B cell (primary cell): ENCODE results near the gene FRMD6. TPM values are rescaled to one million over a fixed set of nuclear protein-coding genes. Genes with fewer than 3 reads are reported as not detected.

Source experiments
- ATAC-seq: fragments of 200-7000 bp; cut with Tn5 transposase; one replicate; pipeline ENCODE4 v1.10.0; 2021; ENCODE audit warnings: low read depth, mild to moderate bottlenecking, moderate number of reproducible peaks, moderate library complexity
- CTCF ChIA-PET: fragments of 350-600 bp; sonication (Branson Sonifier 250); formaldehyde crosslinking; loops from one replicate; lab custom pipeline; 2021; ENCODE audit warnings: antibody characterized with exemption, inconsistent platforms; lab: Charles Lee
- POLR2A ChIA-PET: fragments of 350-600 bp; sonication (Branson Sonifier 250); formaldehyde crosslinking; loops from one replicate; lab custom pipeline; 2021; ENCODE audit warnings: antibody characterized with exemption; lab: Charles Lee
- DNase-seq: peaks from one replicate; pipeline ENCODE4 v3.0.0; 2013
- H2AFZ ChIP-seq: 2 replicates; pipeline ENCODE4 v1.6.1; 2012; ENCODE audit warnings: mild to moderate bottlenecking, low read depth, low read length; ENCODE audit not compliant: insufficient read depth, poor library complexity, severe bottlenecking
- H3K27ac ChIP-seq, 2 donors: 1 replicate in 1 of 2; 2 replicates in 1 of 2; pipeline ENCODE4 v1.5.1; 2012 to 2013; ENCODE audit warnings: low read length in 2 of 2, mild to moderate bottlenecking in 2 of 2, moderate library complexity in 1 of 2
- H3K27me3 ChIP-seq, 4 experiments: fragments of 200-600 bp in 1 of 4; sonication (generic) in 1 of 4; replicated peaks in 1 of 4; 1 replicate in 2 of 4; 2 replicates in 2 of 4; pipeline versions ENCODE4 v1.6.1 to v1.7.0; 2013 to 2016; ENCODE audit warnings: low read length in 3 of 4, mild to moderate bottlenecking in 2 of 4, mixed read lengths in 1 of 4, moderate library complexity in 1 of 4; ENCODE audit not compliant: insufficient read depth in 4 of 4, control insufficient read depth in 3 of 4; ENCODE audit errors: control extremely low read depth in 1 of 4
- H3K36me3 ChIP-seq, 2 experiments: replicated peaks in 1 of 2; 1 replicate in 1 of 2; 2 replicates in 1 of 2; pipeline versions ENCODE4 v1.6.1 to v1.7.1; 2013; ENCODE audit warnings: low read length in 1 of 2; ENCODE audit not compliant: insufficient read depth in 2 of 2, control insufficient read depth in 1 of 2; ENCODE audit errors: control extremely low read depth in 1 of 2, extremely low read depth in 1 of 2
- H3K4me1 ChIP-seq, 2 donors: fragments of 200-600 bp in 1 of 2; sonication (generic) in 1 of 2; 1 replicate in 1 of 2; 2 replicates in 1 of 2; pipeline versions ENCODE4 v1.5.1 to v1.6.1; 2013 to 2017; ENCODE audit warnings: low read length in 2 of 2; ENCODE audit not compliant: control insufficient read depth in 2 of 2, insufficient read depth in 2 of 2
- H3K4me2 ChIP-seq: replicated peaks from 2 replicates; pipeline ENCODE3; 2012; ENCODE audit warnings: mild to moderate bottlenecking, low read depth, low read length; ENCODE audit not compliant: poor library complexity, severe bottlenecking
- H3K4me3 ChIP-seq, 5 experiments: fragments of 200-600 bp in 1 of 5; sonication (generic) in 1 of 5; 1 replicate in 3 of 5; 2 replicates in 2 of 5; pipeline versions ENCODE4 v1.5.1 to v1.7.0; 2011 to 2016; ENCODE audit warnings: low read length in 4 of 5, mild to moderate bottlenecking in 4 of 5, low read depth in 2 of 5, control low read depth in 1 of 5, moderate library complexity in 1 of 5; ENCODE audit not compliant: insufficient read depth in 1 of 5; ENCODE audit errors: control extremely low read depth in 1 of 5, extremely low read depth in 1 of 5
- H3K79me2 ChIP-seq: fragments of 200-600 bp; sonication (generic); one replicate; pipeline ENCODE4 v1.6.0; 2016; ENCODE audit warnings: low read length; ENCODE audit not compliant: control insufficient read depth, insufficient read depth
- H3K9ac ChIP-seq: fragments of 200-600 bp; sonication (generic); 2 replicates; pipeline ENCODE4 v1.6.1; 2017; ENCODE audit warnings: mild to moderate bottlenecking, low read length, moderate library complexity
- H3K9me3 ChIP-seq, 3 donors: one replicate each; pipeline versions ENCODE4 v1.6.1 to v1.7.1; 2013; ENCODE audit warnings: low read length in 2 of 3; ENCODE audit not compliant: control insufficient read depth in 2 of 3, insufficient read depth in 1 of 3; ENCODE audit errors: control extremely low read depth in 1 of 3
- H4K20me1 ChIP-seq: 2 replicates; pipeline ENCODE4 v1.6.0; 2012; ENCODE audit warnings: mild to moderate bottlenecking, low read length; ENCODE audit not compliant: insufficient read depth, control insufficient read depth, poor library complexity, severe bottlenecking
- H3K27ac Mint-ChIP-seq: one replicate; pipeline ENCODE4 v1.8.0; 2021; ENCODE audit warnings: mixed read lengths
- H3K27me3 Mint-ChIP-seq: one replicate; pipeline ENCODE4 v1.8.0; 2021; ENCODE audit warnings: mixed read lengths
- H3K4me1 Mint-ChIP-seq: one replicate; pipeline ENCODE4 v1.8.0; 2021; ENCODE audit warnings: mixed read lengths
- H3K4me3 Mint-ChIP-seq: one replicate; pipeline ENCODE4 v1.8.0; 2021; ENCODE audit warnings: mixed read lengths
- H3K9me3 Mint-ChIP-seq: one replicate; pipeline ENCODE4 v1.8.0; 2022; ENCODE audit warnings: mixed read lengths; ENCODE audit not compliant: insufficient read depth
- CTCF ChIP-seq: fragments of 200-600 bp; IDR thresholded peaks from one replicate; pipeline ENCODE4 v1.8.0; 2022; ENCODE audit warnings: antibody characterized with exemption, mild to moderate bottlenecking
- EZH2 ChIP-seq: IDR thresholded peaks from 2 replicates; pipeline ENCODE4 v1.6.1; 2012; ENCODE audit warnings: borderline replicate concordance, low read depth, mild to moderate bottlenecking, moderate library complexity, low read length; ENCODE audit not compliant: insufficient read depth, poor library complexity, severe bottlenecking
- whole genome bisulfite sequencing: methylation state at CpG from one replicate; pipeline ENCODE4 v1.1.5; 2013; ENCODE audit warnings: missing lambda C conversion rate; ENCODE audit not compliant: insufficient coverage; 5-methylcytosine and 5-hydroxymethylcytosine counted together
- intact Hi-C: fragments of 100-400 bp; cut with micrococcal nuclease; formaldehyde crosslinking; loops from one replicate; pipeline ENCODE4 v1.10.0; 2022
- polyA plus RNA-seq: library from polyadenylated mRNA; depleted of rRNA; stranded (reverse); fragments of >200 nt; gene quantifications from 2 replicates; pipeline ENCODE4 v1.2.3, GENCODE V29; 2012
- total RNA-seq, 2 donors: library from RNA; stranded (reverse); fragments of 120-200 nt in 1 of 2; gene quantifications; 1 replicate in 1 of 2; 2 replicates in 1 of 2; pipeline versions ENCODE4 v1.2.3 to v1.2.4, GENCODE V29; 2013 to 2022

Gene FRMD6
- total and polyA plus RNA-seq, 2 donors (not counting 1 experiment from before 2014, with no cell fraction given), result 0.03 to 0.30 TPM

GRCh38 chr14:51719955-51720354 lies 68.2 kb downstream of the FRMD6 start:
- no peaks in the 10 kb centered on the region for H3K27me3 Mint-ChIP-seq
- ATAC-seq, result no peak
- intact Hi-C loops, result no loop called here

DNA sequence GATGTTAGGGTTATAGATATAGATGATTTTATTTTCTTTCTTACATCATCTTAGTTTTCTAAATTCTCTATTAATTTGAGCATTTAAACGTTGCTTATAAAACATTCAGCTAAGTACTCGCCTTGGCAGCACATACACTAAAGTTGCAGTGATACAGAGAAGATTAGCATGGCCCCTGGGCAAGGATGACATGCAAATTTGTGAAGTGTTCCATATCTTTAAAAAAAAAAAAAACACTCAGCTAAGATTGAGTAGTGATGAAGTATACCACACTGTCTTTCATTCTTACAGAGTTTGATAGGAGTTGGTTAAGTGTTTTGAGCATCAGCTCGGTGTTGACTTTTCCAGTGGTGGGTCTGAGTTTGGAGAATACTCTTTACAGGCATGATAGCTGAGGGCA lies 72.3 kb downstream of the FRMD6 start:
- TF ChIP-seq CTCF (no peak), EZH2 (no peak)
- Mint-ChIP-seq H3K4me1 (peaks cover 5% of the 10 kb centered on the region), H3K27me3 (peaks cover under 1% of the 10 kb centered on the region), H3K9me3 (no peaks in the 10 kb centered on the region), H3K4me3 (no peak overlapping the region), H3K27ac (no peak overlapping the region)
- ATAC-seq (no peak), DNase-seq (no peak)
- intact Hi-C loops, result no loop called here
- CTCF ChIA-PET, result no interaction called here
- H3K4me2 ChIP-seq, result no peak overlapping the region
- no peak overlapping the region for H2AFZ ChIP-seq
- no peaks in the 10 kb centered on the region for H3K9me3 ChIP-seq
- H3K36me3 ChIP-seq, result no peaks in the 10 kb centered on the region
- POLR2A ChIA-PET, result no interaction called here
- H3K9ac ChIP-seq, result no peak overlapping the region
- no peaks in the 10 kb centered on the region for H3K79me2 ChIP-seq
- no CpG with 5 or more reads among the region's 3 CpGs for WGBS
- no peaks in the 10 kb centered on the region for H4K20me1 ChIP-seq
- no peaks in the 10 kb centered on the region for H3K4me1 ChIP-seq
- no peaks in the 10 kb centered on the region for H3K27me3 ChIP-seq
- H3K4me3 ChIP-seq, result no peak overlapping the region
- no peak overlapping the region for H3K27ac ChIP-seq

More at GRCh38 chr14:51719955-51720354, 68.2 kb downstream of the FRMD6 start:
- WGBS, result 96% methylated on average over 16 of the region's 17 CpGs
- H4K20me1 ChIP-seq, result no peaks in the 10 kb centered on the region
- Mint-ChIP-seq H3K4me3 (no peak overlapping the region), H3K27ac (no peak overlapping the region), H3K9me3 (no peaks in the 10 kb centered on the region), H3K4me1 (peaks cover 5% of the 10 kb centered on the region)
- no peaks in the 10 kb centered on the region for H3K79me2 ChIP-seq
- H3K27ac ChIP-seq, result no peak overlapping the region
- H3K4me3 ChIP-seq, result no peak overlapping the region
- no peaks in the 10 kb centered on the region for H3K4me1 ChIP-seq
- H3K27me3 ChIP-seq, result no peaks in the 10 kb centered on the region
- H3K9me3 ChIP-seq, result no peaks in the 10 kb centered on the region
- no peak overlapping the region for H3K4me2 ChIP-seq
- DNase-seq, result no peak
- CTCF ChIA-PET, result no interaction called here
- TF ChIP-seq CTCF, result no peak
- TF ChIP-seq EZH2, result no peak
- POLR2A ChIA-PET, result no interaction called here
- H2AFZ ChIP-seq, result no peak overlapping the region
- no peak overlapping the region for H3K9ac ChIP-seq
- no peaks in the 10 kb centered on the region for H3K36me3 ChIP-seq
